Ishikawa (cell line): Measurements from ENCODE around the gene FOXM1.

Experiments
- CEBPB ChIP-seq: IDR thresholded peaks from 2 replicates; pipeline ENCODE4 v1.6.1; 2012
- CREB1 ChIP-seq: IDR thresholded peaks from 2 replicates; pipeline ENCODE4 v1.6.1; 2012; ENCODE audit warnings: low read depth
- EGR1 ChIP-seq: IDR thresholded peaks from 2 replicates; pipeline ENCODE4 v1.6.1; 2012
- EP300 ChIP-seq: IDR thresholded peaks from 2 replicates; pipeline ENCODE4 v1.6.1; 2012; ENCODE audit warnings: borderline replicate concordance
- FOXM1 ChIP-seq: IDR thresholded peaks from 2 replicates; pipeline ENCODE4 v1.6.1; 2012; ENCODE audit warnings: low read depth, borderline replicate concordance
- MAX ChIP-seq: IDR thresholded peaks from 2 replicates; pipeline ENCODE4 v1.6.1; 2012
- NFIC ChIP-seq: IDR thresholded peaks from 2 replicates; pipeline ENCODE4 v1.6.1; 2012
- RAD21 ChIP-seq: IDR thresholded peaks from 2 replicates; pipeline ENCODE4 v1.6.1; 2012; ENCODE audit warnings: low read depth
- REST ChIP-seq: IDR thresholded peaks from 2 replicates; pipeline ENCODE4 v1.6.1; 2012; ENCODE audit warnings: low read depth, mild to moderate bottlenecking
- TAF1 ChIP-seq: IDR thresholded peaks from 2 replicates; pipeline ENCODE4 v1.6.1; 2012; ENCODE audit warnings: low read depth, mild to moderate bottlenecking
- TCF12 ChIP-seq: IDR thresholded peaks from 2 replicates; pipeline ENCODE4 v1.6.1; 2012; ENCODE audit warnings: low read depth
- TEAD4 ChIP-seq: IDR thresholded peaks from 2 replicates; pipeline ENCODE4 v1.6.1; 2012
- USF1 ChIP-seq: IDR thresholded peaks from 2 replicates; pipeline ENCODE4 v1.6.1; 2012
- YY1 ChIP-seq: IDR thresholded peaks from 2 replicates; pipeline ENCODE4 v1.6.1; 2012; ENCODE audit warnings: low read depth
- ZBTB7A ChIP-seq: IDR thresholded peaks from 2 replicates; pipeline ENCODE4 v1.6.1; 2012; ENCODE audit warnings: low read depth

FOXM1 gene

GRCh38 chr12:2892246-2892645, 15.3 kb upstream of the FOXM1 start:
- no peak for TF ChIP-seq RAD21
- no peak for TF ChIP-seq EGR1
- TF ChIP-seq EP300, result no peak
- no peak for TF ChIP-seq MAX

- TF ChIP-seq CREB1 (no peak), TEAD4 (0 out of 2 replicates have a peak, but pooled peaks have one; percentile 1), MAX (no peak), EP300 (no peak), REST (no peak), YY1 (no peak), TCF12 (no peak), RAD21 (no peak)
Observed at GRCh38 chr12:2891240-2892053, 14.5 kb upstream of the FOXM1 start.

- TF ChIP-seq ZBTB7A (peak; percentile 95), REST (no peak), USF1 (peak; percentile 57), MAX (peak; percentile 94), TAF1 (peak; percentile 89), TEAD4 (peak; percentile 79), RAD21 (no peak), NFIC (peak; percentile 89; the same call in 1 of the 2 replicates), TCF12 (peak; percentile 65; the same call in 1 of the 2 replicates), EP300 (peak; percentile 54), CEBPB (no peak), FOXM1 (peak; percentile 55; the same call in 1 of the 2 replicates), YY1 (peak; percentile 66), EGR1 (peak; percentile 53), CREB1 (peak; percentile 8; the same call in 1 of the 2 replicates)
Observed at GRCh38 chr12:2890388-2891239, 13.6 kb upstream of the FOXM1 start, which contains the start of gene TULP3. TSS of gene TULP3 (plus strand) at chr12:2890891. CDS start at chr12:2890948, 57 bp downstream.

GRCh38 chr12:2890001-2890387, 13.0 kb upstream of the FOXM1 start:
- TF ChIP-seq TEAD4 (no peak), ZBTB7A (no peak), MAX (no peak), USF1 (no peak), RAD21 (no peak), EGR1 (no peak), CREB1 (no peak), TCF12 (no peak), EP300 (no peak), NFIC (no peak), REST (no peak), TAF1 (no peak), FOXM1 (no peak), YY1 (no peak)
